ENCODE results near the gene SCFD2. TPM values are rescaled to one million over a fixed set of nuclear protein-coding genes. Genes with fewer than 3 reads are reported as not detected.
"Not testable (repeated sequence)": the region's sequence is repeated elsewhere in the genome, so short reads cannot be mapped to it uniquely, and the experiment has no call there.

Gene SCFD2
- polyA plus RNA-seq, 3 donors, result 4.1 to 8.2 (median 8.1) TPM

GRCh38 chr4:53168228-53168627, 197.6 kb downstream of the SCFD2 start:
- H3K27ac ChIP-seq (ENCODE audit: low read depth, low read length), result no peak overlapping the region
- WGBS, 3 donors, result 89 to 98% (median 96%) methylated on average over 1 of the region's 1 CpG

- WGBS, 3 donors, result 60 to 76% (median 71%) methylated on average over 2 of the region's 2 CpGs
- H3K27ac ChIP-seq (ENCODE audit: low read depth, low read length), result no peak overlapping the region
Observed at GRCh38 chr4:53162969-53163368, 202.9 kb downstream of the SCFD2 start.

GRCh38 chr4:53161787-53162433, 204.0 kb downstream of the SCFD2 start:
- no peak overlapping the region for H3K27ac ChIP-seq (ENCODE audit: low read depth, low read length)
- WGBS, 3 donors, result 53 to 71% (median 59%) methylated on average over 1 of the region's 1 CpG

- WGBS, 3 donors, result 58 to 67% (median 61%) methylated on average over 5 of the region's 5 CpGs
Observed at GRCh38 chr4:53161051-53161786, 204.6 kb downstream of the SCFD2 start.

GRCh38 chr4:53156896-53157295, 209.0 kb downstream of the SCFD2 start:
- no peak overlapping the region for H3K27ac ChIP-seq (ENCODE audit: low read depth, low read length)
- WGBS, 3 donors, result 72 to 91% (median 83%) methylated on average over 3 of the region's 3 CpGs

More at GRCh38 chr4:53161051-53161786, 204.6 kb downstream of the SCFD2 start:
- H3K27ac ChIP-seq (ENCODE audit: low read depth, low read length), result no peak overlapping the region

GRCh38 chr4:53152467-53152866, 213.4 kb downstream of the SCFD2 start:
- no peak overlapping the region for H3K27ac ChIP-seq (ENCODE audit: low read depth, low read length)
- WGBS, 3 donors, result 92 to 98% (median 94%) methylated on average over 2 of the region's 2 CpGs

- 76 to 87% (median 84%) methylated on average over 3 of the region's 3 CpGs for WGBS, 3 donors
- no peak overlapping the region for H3K27ac ChIP-seq (ENCODE audit: low read depth, low read length)
Observed at GRCh38 chr4:53151489-53151788, 214.4 kb downstream of the SCFD2 start.

GRCh38 chr4:53150631-53151488, 215.0 kb downstream of the SCFD2 start:
- 56 to 86% (median 63%) methylated on average over 4 of the region's 4 CpGs for WGBS, 3 donors
- no peak overlapping the region for H3K27ac ChIP-seq (ENCODE audit: low read depth, low read length)

GRCh38 chr4:53147711-53148110, 218.2 kb downstream of the SCFD2 start:
- H3K27ac ChIP-seq (ENCODE audit: low read depth, low read length), result no peak overlapping the region

- H3K27ac ChIP-seq (ENCODE audit: low read depth, low read length), result no peak overlapping the region
- 75 to 85% (median 84%) methylated on average over 4 of the region's 4 CpGs for WGBS, 3 donors
Observed at GRCh38 chr4:53147197-53147596, 218.7 kb downstream of the SCFD2 start.

- H3K27ac ChIP-seq (ENCODE audit: low read depth, low read length), result no peak overlapping the region
- WGBS, 3 donors, result 81 to 92% (median 82%) methylated on average over 2 of the region's 2 CpGs
Observed at GRCh38 chr4:53141308-53141707, 224.6 kb downstream of the SCFD2 start.

GRCh38 chr4:53139256-53139655, 226.6 kb downstream of the SCFD2 start:
- 93 to 97% (median 93%) methylated on average over 21 to 32 of the region's 32 CpGs for WGBS, 3 donors
- H3K27ac ChIP-seq (ENCODE audit: low read depth, low read length), result not testable (repeated sequence)

- H3K27ac ChIP-seq (ENCODE audit: low read depth, low read length), result no peak overlapping the region
Observed at GRCh38 chr4:53137468-53137867, 228.4 kb downstream of the SCFD2 start.

- WGBS, 3 donors, result 91 to 93% (median 93%) methylated on average over 2 of the region's 2 CpGs
- no peak overlapping the region for H3K27ac ChIP-seq (ENCODE audit: low read depth, low read length)
Observed at GRCh38 chr4:53136954-53137353, 228.9 kb downstream of the SCFD2 start.

GRCh38 chr4:53132132-53132891, 233.5 kb downstream of the SCFD2 start:
- WGBS, 3 donors, result 27 to 55% (median 43%) methylated on average over 4 of the region's 4 CpGs
- no peak overlapping the region for H3K27ac ChIP-seq (ENCODE audit: low read depth, low read length)

- WGBS, 3 donors, result 79 to 93% (median 80%) methylated on average over 2 of the region's 2 CpGs
- no peak overlapping the region for H3K27ac ChIP-seq (ENCODE audit: low read depth, low read length)
Observed at GRCh38 chr4:53131562-53131925, 234.3 kb downstream of the SCFD2 start.

GRCh38 chr4:53130896-53131561, 234.8 kb downstream of the SCFD2 start:
- no peak overlapping the region for H3K27ac ChIP-seq (ENCODE audit: low read depth, low read length)
- WGBS, 3 donors, result 84 to 94% (median 91%) methylated on average over 5 of the region's 5 CpGs

- 19 to 34% (median 27%) methylated on average over 2 of the region's 2 CpGs for WGBS, 3 donors
Observed at GRCh38 chr4:53128706-53129357, 237.0 kb downstream of the SCFD2 start.

More at GRCh38 chr4:53128706-53129357, 237.0 kb downstream of the SCFD2 start:
- H3K27ac ChIP-seq (ENCODE audit: low read depth, low read length), result no peak overlapping the region
